Thyroid gland (tissue), 4 donors: ENCODE data around the gene RASA3.

ENCODE experiments used
- POLR2A ChIP-seq, 2 donors: fragments of 450-650 bp; IDR thresholded peaks; one replicate each; pipeline ENCODE4 v1.6.1; 2017; ENCODE audit warnings: antibody characterized with exemption in 2 of 2, mild to moderate bottlenecking in 2 of 2, moderate library complexity in 1 of 2
- TF ChIP-seq, protein P1 (sequence below), 6 experiments: fragments of 200-600 bp in 3 of 6; fragments of 450-650 bp in 3 of 6; sonication (generic) in 3 of 6; IDR thresholded peaks; one replicate each; pipeline ENCODE4 v1.5.1; 2016 to 2019; ENCODE audit warnings: antibody characterized with exemption in 6 of 6, mild to moderate bottlenecking in 2 of 6, inconsistent platforms in 1 of 6, moderate library complexity in 1 of 6

DNA sequence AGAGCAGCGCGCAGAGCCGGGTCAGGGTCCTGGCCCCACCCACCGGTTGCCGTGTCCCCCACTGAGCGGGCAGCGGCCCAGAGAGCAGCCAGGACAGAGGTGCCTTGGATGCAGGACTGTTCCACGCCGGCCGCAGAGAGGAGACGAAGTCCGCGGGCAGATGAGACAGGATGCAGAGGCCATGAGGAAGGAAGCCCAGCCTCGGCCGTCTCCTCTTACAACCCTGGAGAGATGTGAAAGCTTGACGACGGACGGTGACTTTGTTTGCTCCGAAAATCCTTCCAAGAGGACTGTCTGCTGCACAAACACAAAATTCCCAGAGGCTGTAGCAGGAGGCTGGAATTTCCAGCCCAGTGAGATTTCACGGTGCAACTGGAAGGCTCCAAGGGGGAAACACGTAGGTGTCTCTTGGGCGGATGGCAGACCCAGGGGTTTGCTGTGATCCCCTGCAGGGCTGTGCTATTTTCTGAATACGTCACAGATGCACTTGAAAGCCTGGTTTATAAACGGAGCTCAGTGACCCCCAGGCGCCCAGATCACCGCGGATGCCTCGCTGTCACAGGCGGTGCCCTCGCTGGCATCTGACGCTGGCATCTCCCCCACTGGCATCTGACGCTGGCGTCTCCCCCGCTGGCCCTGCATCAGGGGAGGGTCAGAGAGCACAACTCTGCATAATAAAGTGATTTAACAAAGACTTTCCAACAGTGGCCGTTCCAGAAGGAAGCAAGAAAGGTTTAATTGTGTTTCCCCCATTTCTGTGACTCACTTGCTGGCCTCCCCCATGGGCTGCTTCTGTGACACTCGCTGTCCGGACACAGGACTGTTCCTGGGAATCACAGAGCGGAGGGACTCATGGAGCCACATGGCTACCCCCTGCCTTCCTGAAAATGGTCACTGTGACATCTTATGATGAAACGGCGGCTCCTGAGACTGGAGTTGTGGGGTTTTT, 96.6 kb downstream of the RASA3 start:
- TF ChIP-seq POLR2A (IDR thresholded peaks at IDR 0.05): no peak
- TF ChIP-seq, protein P1, sequence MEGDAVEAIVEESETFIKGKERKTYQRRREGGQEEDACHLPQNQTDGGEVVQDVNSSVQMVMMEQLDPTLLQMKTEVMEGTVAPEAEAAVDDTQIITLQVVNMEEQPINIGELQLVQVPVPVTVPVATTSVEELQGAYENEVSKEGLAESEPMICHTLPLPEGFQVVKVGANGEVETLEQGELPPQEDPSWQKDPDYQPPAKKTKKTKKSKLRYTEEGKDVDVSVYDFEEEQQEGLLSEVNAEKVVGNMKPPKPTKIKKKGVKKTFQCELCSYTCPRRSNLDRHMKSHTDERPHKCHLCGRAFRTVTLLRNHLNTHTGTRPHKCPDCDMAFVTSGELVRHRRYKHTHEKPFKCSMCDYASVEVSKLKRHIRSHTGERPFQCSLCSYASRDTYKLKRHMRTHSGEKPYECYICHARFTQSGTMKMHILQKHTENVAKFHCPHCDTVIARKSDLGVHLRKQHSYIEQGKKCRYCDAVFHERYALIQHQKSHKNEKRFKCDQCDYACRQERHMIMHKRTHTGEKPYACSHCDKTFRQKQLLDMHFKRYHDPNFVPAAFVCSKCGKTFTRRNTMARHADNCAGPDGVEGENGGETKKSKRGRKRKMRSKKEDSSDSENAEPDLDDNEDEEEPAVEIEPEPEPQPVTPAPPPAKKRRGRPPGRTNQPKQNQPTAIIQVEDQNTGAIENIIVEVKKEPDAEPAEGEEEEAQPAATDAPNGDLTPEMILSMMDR (IDR thresholded peaks at IDR 0.05): no peak
